K562 (cell line): ENCODE data around the gene RNF207. TPM values are rescaled to one million over a fixed set of nuclear protein-coding genes. Genes with fewer than 3 reads are reported as not detected.

ENCODE experiments used
- CREB1 ChIP-seq, 2 experiments: sonication (generic) in 1 of 2; formaldehyde crosslinking in 1 of 2; IDR thresholded peaks; 2 replicates each; pipeline versions ENCODE4 v1.6.1 to v1.8.0; 2012 to 2022; ENCODE audit warnings: inconsistent platforms in 1 of 2, mild to moderate bottlenecking in 1 of 2, missing genetic modification reagents in 1 of 2, moderate library complexity in 1 of 2
- FOXK2 ChIP-seq, 2 experiments: fragments of 450-650 bp; IDR thresholded peaks in 1 of 2; conservative IDR thresholded peaks in 1 of 2; 2 replicates each; pipeline ENCODE4 v1.6.1; 2016; ENCODE audit warnings: low read depth in 2 of 2, mild to moderate bottlenecking in 1 of 2
- FOXO4 ChIP-seq: fragments of 450-650 bp; formaldehyde crosslinking; IDR thresholded peaks from 2 replicates; pipeline ENCODE4 v1.4.0; 2020; ENCODE audit warnings: mild to moderate bottlenecking, moderate library complexity
- HDAC3 ChIP-seq: fragments of 450-650 bp; IDR thresholded peaks from 2 replicates; pipeline ENCODE4 v1.6.1; 2018; ENCODE audit warnings: borderline replicate concordance, mild to moderate bottlenecking, moderate library complexity; ENCODE audit not compliant: partially characterized antibody
- KDM1A ChIP-seq, 2 experiments: fragments of 450-650 bp; IDR thresholded peaks; 2 replicates each; pipeline ENCODE4 v1.6.1; 2016; ENCODE audit warnings: mild to moderate bottlenecking in 2 of 2
- LEF1 ChIP-seq: fragments of 450-650 bp; IDR thresholded peaks from 2 replicates; pipeline ENCODE4 v1.6.1; 2016; ENCODE audit warnings: mild to moderate bottlenecking
- MIER1 ChIP-seq: fragments of 450-650 bp; IDR thresholded peaks from 2 replicates; pipeline ENCODE4 v1.6.1; 2016; ENCODE audit warnings: antibody characterized with exemption, mild to moderate bottlenecking, low read depth
- MYBL2 ChIP-seq, 2 experiments: fragments of 450-650 bp in 1 of 2; sonication (generic) in 1 of 2; formaldehyde crosslinking in 1 of 2; IDR thresholded peaks; 2 replicates each; pipeline versions ENCODE4 v1.6.1 to v1.8.1; 2017 to 2022; ENCODE audit warnings: borderline replicate concordance in 1 of 2, inconsistent platforms in 1 of 2, low read depth in 1 of 2, mild to moderate bottlenecking in 1 of 2, missing genetic modification reagents in 1 of 2, moderate library complexity in 1 of 2
- SAP30 ChIP-seq: fragments of 200-600 bp; sonication (generic); IDR thresholded peaks from 2 replicates; pipeline ENCODE4 v1.6.1; 2012; ENCODE audit warnings: borderline replicate concordance, low read depth, mild to moderate bottlenecking, moderate library complexity, low read length, control low read depth, inconsistent platforms; ENCODE audit not compliant: insufficient read depth, poor library complexity, severe bottlenecking
- TAL1 ChIP-seq: fragments of 450-650 bp; IDR thresholded peaks from 2 replicates; pipeline ENCODE4 v1.6.1; 2016; ENCODE audit warnings: mild to moderate bottlenecking
- ZNF143 ChIP-seq: sonication (generic); formaldehyde crosslinking; IDR thresholded peaks from 2 replicates; pipeline ENCODE4 v1.9.0; 2022; ENCODE audit warnings: mild to moderate bottlenecking, missing genetic modification reagents
- polyA plus RNA-seq, 8 experiments: library from polyadenylated mRNA; depleted of rRNA in 4 of 8; stranded (reverse) in 5 of 8; unstranded in 3 of 8; fragments of >200 nt; fragmentation: Nextera tagmentation in 2 of 8; fragmentation: Illumina TruSeq in 1 of 8; extraction: Ambion mirVana in 2 of 8; extraction: Trizol in 1 of 8; gene quantifications; 2 replicates each; pipeline versions ENCODE4 v1.2.1 to v1.2.3, GENCODE V29; 2011 to 2014; ENCODE audit warnings: inconsistent platforms in 1 of 8, missing spikeins in 1 of 8
- total RNA-seq, 7 experiments: library from RNA; depleted of rRNA in 6 of 7; stranded (reverse); fragments of >200 nt in 6 of 7; fragmentation: Illumina TruSeq in 2 of 7; extraction: Trizol in 2 of 7; gene quantifications; 2 replicates each; pipeline versions ENCODE4 v1.2.1 to v1.2.3, GENCODE V29; 2011 to 2021; ENCODE audit warnings: low replicate concordance in 1 of 7
- TF ChIP-seq, protein P1 (sequence below): fragments of 250-450 bp; sonication (Bioruptor Pico); IDR thresholded peaks from 2 replicates; pipeline ENCODE4 v1.8.0; 2021; ENCODE audit warnings: borderline replicate concordance, mild to moderate bottlenecking, moderate library complexity; ENCODE audit not compliant: poor library complexity, severe bottlenecking
- TF ChIP-seq, protein P2 (sequence below): IDR thresholded peaks from 2 replicates; pipeline ENCODE4 v1.6.1; 2014; ENCODE audit warnings: antibody characterized with exemption
- TF ChIP-seq, protein P3 (sequence below), 2 experiments: fragments of 450-650 bp; IDR thresholded peaks; 2 replicates each; pipeline ENCODE4 v1.6.1; 2018; ENCODE audit warnings: mild to moderate bottlenecking in 2 of 2, low read depth in 1 of 2; ENCODE audit not compliant: partially characterized antibody in 2 of 2

Gene RNF207
- total and polyA plus RNA-seq, 9 of the 15 experiments (the other 6 are each of a cell fraction or from before 2014, with no cell fraction given), result 2.7 to 30.6 (median 12.9) TPM

- no peak for TF ChIP-seq MYBL2 (IDR thresholded peaks at IDR 0.05; ENCODE audit: low read depth)
- TF ChIP-seq MYBL2 (CRISPR knock-in tag; IDR thresholded peaks at IDR 0.05; ENCODE audit: borderline replicate concordance), result no peak
- TF ChIP-seq HDAC3, result no peak
- TF ChIP-seq ZNF143 (CRISPR knock-in tag), result peak; percentile 71
- TF ChIP-seq SAP30, result peak; percentile 83
- TF ChIP-seq, protein P1, sequence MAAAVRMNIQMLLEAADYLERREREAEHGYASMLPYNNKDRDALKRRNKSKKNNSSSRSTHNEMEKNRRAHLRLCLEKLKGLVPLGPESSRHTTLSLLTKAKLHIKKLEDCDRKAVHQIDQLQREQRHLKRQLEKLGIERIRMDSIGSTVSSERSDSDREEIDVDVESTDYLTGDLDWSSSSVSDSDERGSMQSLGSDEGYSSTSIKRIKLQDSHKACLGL (CRISPR knock-in tag), result peak; percentile 92
- TF ChIP-seq, protein P2, sequence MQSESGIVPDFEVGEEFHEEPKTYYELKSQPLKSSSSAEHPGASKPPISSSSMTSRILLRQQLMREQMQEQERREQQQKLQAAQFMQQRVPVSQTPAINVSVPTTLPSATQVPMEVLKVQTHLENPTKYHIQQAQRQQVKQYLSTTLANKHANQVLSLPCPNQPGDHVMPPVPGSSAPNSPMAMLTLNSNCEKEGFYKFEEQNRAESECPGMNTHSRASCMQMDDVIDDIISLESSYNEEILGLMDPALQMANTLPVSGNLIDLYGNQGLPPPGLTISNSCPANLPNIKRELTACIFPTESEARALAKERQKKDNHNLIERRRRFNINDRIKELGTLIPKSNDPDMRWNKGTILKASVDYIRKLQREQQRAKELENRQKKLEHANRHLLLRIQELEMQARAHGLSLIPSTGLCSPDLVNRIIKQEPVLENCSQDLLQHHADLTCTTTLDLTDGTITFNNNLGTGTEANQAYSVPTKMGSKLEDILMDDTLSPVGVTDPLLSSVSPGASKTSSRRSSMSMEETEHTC, result no peak
- TF ChIP-seq, protein P3, sequence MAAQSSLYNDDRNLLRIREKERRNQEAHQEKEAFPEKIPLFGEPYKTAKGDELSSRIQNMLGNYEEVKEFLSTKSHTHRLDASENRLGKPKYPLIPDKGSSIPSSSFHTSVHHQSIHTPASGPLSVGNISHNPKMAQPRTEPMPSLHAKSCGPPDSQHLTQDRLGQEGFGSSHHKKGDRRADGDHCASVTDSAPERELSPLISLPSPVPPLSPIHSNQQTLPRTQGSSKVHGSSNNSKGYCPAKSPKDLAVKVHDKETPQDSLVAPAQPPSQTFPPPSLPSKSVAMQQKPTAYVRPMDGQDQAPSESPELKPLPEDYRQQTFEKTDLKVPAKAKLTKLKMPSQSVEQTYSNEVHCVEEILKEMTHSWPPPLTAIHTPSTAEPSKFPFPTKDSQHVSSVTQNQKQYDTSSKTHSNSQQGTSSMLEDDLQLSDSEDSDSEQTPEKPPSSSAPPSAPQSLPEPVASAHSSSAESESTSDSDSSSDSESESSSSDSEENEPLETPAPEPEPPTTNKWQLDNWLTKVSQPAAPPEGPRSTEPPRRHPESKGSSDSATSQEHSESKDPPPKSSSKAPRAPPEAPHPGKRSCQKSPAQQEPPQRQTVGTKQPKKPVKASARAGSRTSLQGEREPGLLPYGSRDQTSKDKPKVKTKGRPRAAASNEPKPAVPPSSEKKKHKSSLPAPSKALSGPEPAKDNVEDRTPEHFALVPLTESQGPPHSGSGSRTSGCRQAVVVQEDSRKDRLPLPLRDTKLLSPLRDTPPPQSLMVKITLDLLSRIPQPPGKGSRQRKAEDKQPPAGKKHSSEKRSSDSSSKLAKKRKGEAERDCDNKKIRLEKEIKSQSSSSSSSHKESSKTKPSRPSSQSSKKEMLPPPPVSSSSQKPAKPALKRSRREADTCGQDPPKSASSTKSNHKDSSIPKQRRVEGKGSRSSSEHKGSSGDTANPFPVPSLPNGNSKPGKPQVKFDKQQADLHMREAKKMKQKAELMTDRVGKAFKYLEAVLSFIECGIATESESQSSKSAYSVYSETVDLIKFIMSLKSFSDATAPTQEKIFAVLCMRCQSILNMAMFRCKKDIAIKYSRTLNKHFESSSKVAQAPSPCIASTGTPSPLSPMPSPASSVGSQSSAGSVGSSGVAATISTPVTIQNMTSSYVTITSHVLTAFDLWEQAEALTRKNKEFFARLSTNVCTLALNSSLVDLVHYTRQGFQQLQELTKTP (IDR thresholded peaks at IDR 0.05; ENCODE audit: low read depth in 1 of 2, partially characterized antibody in 2 of 2), result peak in 1 of 2 experiments; percentile 59
- peak; percentile 52; the same call in 1 of the 2 replicates for TF ChIP-seq FOXO4 (CRISPR knock-in tag)
- TF ChIP-seq FOXK2 (conservative IDR thresholded peaks at IDR 0.05 in 1 of 2, IDR thresholded peaks at IDR 0.05 in 1 of 2; ENCODE audit: low read depth in 2 of 2), result peak; percentile 87 to 99
- peak; percentile 76 for TF ChIP-seq CREB1 (IDR thresholded peaks at IDR 0.05)
- TF ChIP-seq CREB1 (CRISPR knock-in tag; IDR thresholded peaks at IDR 0.05), result peak; percentile 82
- TF ChIP-seq LEF1, result no peak
- TF ChIP-seq KDM1A (IDR thresholded peaks at IDR 0.05), result no peak
- TF ChIP-seq TAL1, result no peak
- TF ChIP-seq MIER1, result peak; percentile 60; the same call in 1 of the 2 replicates
Observed at GRCh38 chr1:6199298-6200187, 6.4 kb upstream of the RNF207 start, which contains the start of gene RPL22 (continued).
